Measurements from ENCODE around the gene SH2D7.
A peak's percentile ranks its signal among the peaks of the same experiment; 100 is the strongest.

The SH2D7 gene

GRCh38 chr15:78054518-78054917, 37.8 kb upstream of the SH2D7 start:
- peaks cover 82% of the 10 kb centered on the region for H3K79me2 ChIP-seq (ENCODE audit: insufficient read depth, low read length)

GRCh38 chr15:78054966-78055365, 37.4 kb upstream of the SH2D7 start:
- Histone ChIP-seq H3K9me3 (ENCODE audit: insufficient read depth, low read depth, low read length) (no peaks in the 10 kb centered on the region), H3K27me3 (ENCODE audit: insufficient read depth, low read length, poor library complexity, severe bottlenecking) (no peaks in the 10 kb centered on the region), H3K36me3 (ENCODE audit: insufficient read depth, low read length) (peaks cover 25% of the 10 kb centered on the region; the same call in 1 of the 2 replicates), H3K4me1 (ENCODE audit: insufficient read depth, low read length, poor library complexity, severe bottlenecking) (peaks cover 96% of the 10 kb centered on the region), H3F3A (ENCODE audit: low read depth) (peaks cover 24% of the 10 kb centered on the region), H3K4me2 (ENCODE audit: low read depth, low read length, poor library complexity, severe bottlenecking) (no peak overlapping the region), H3K9ac (ENCODE audit: low read depth, low read length, poor library complexity, severe bottlenecking) (peak overlapping the region; percentile 57), H4K20me1 (ENCODE audit: insufficient read depth, low read length, poor library complexity, severe bottlenecking) (peaks cover 12% of the 10 kb centered on the region), H3K79me2 (ENCODE audit: insufficient read depth, low read length) (peaks cover 83% of the 10 kb centered on the region), H3K9me2 (replicated peaks; ENCODE audit: low read depth, low read length) (no peaks in the 10 kb centered on the region), H3K4me3 (ENCODE audit: low read length, poor library complexity, severe bottlenecking) (no peak overlapping the region), H2AFZ (ENCODE audit: low read length) (no peak overlapping the region)
- TF ChIP-seq CTCF (conservative IDR thresholded peaks at IDR 0.05; ENCODE audit: low read length) (no peak), EZH2phosphoT487 (IDR thresholded peaks at IDR 0.05; ENCODE audit: borderline replicate concordance) (no peak)

More at GRCh38 chr15:78054518-78054917, 37.8 kb upstream of the SH2D7 start:
- H3F3A ChIP-seq (ENCODE audit: low read depth), result peaks cover 29% of the 10 kb centered on the region
- TF ChIP-seq EZH2phosphoT487 (IDR thresholded peaks at IDR 0.05; ENCODE audit: borderline replicate concordance) (no peak), CTCF (conservative IDR thresholded peaks at IDR 0.05; ENCODE audit: low read length) (no peak)
- no peaks in the 10 kb centered on the region for H3K9me3 ChIP-seq (ENCODE audit: insufficient read depth, low read depth, low read length)
- H3K9me2 ChIP-seq (replicated peaks; ENCODE audit: low read depth, low read length), result no peaks in the 10 kb centered on the region
- H2AFZ ChIP-seq (ENCODE audit: low read length), result no peak overlapping the region
- H3K4me3 ChIP-seq (ENCODE audit: low read length, poor library complexity, severe bottlenecking), result no peak overlapping the region
- peaks cover 25% of the 10 kb centered on the region; the same call in 1 of the 2 replicates for H3K36me3 ChIP-seq (ENCODE audit: insufficient read depth, low read length)
- H3K27me3 ChIP-seq (ENCODE audit: insufficient read depth, low read length, poor library complexity, severe bottlenecking), result no peaks in the 10 kb centered on the region
- no peak overlapping the region for H3K4me2 ChIP-seq (ENCODE audit: low read depth, low read length, poor library complexity, severe bottlenecking)
- H4K20me1 ChIP-seq (ENCODE audit: insufficient read depth, low read length, poor library complexity, severe bottlenecking), result peaks cover 9% of the 10 kb centered on the region
- no peak overlapping the region for H3K9ac ChIP-seq (ENCODE audit: low read depth, low read length, poor library complexity, severe bottlenecking)
- peaks cover 96% of the 10 kb centered on the region for H3K4me1 ChIP-seq (ENCODE audit: insufficient read depth, low read length, poor library complexity, severe bottlenecking)

GRCh38 chr15:78055919-78056713, 36.2 kb upstream of the SH2D7 start:
- Histone ChIP-seq H3K27me3 (ENCODE audit: insufficient read depth, low read length, poor library complexity, severe bottlenecking) (no peaks in the 10 kb centered on the region), H2AFZ (ENCODE audit: low read length) (no peak overlapping the region), H3K36me3 (ENCODE audit: insufficient read depth, low read length) (peaks cover 25% of the 10 kb centered on the region; the same call in 1 of the 2 replicates), H3K79me2 (ENCODE audit: insufficient read depth, low read length) (peaks cover 95% of the 10 kb centered on the region), H3K4me1 (ENCODE audit: insufficient read depth, low read length, poor library complexity, severe bottlenecking) (peaks cover 90% of the 10 kb centered on the region), H3K9me3 (ENCODE audit: insufficient read depth, low read depth, low read length) (no peaks in the 10 kb centered on the region), H3K9ac (ENCODE audit: low read depth, low read length, poor library complexity, severe bottlenecking) (peak overlapping the region; percentile 57), H4K20me1 (ENCODE audit: insufficient read depth, low read length, poor library complexity, severe bottlenecking) (peaks cover 18% of the 10 kb centered on the region), H3K9me2 (replicated peaks; ENCODE audit: low read depth, low read length) (no peaks in the 10 kb centered on the region), H3F3A (ENCODE audit: low read depth) (peaks cover 14% of the 10 kb centered on the region), H3K4me3 (ENCODE audit: low read length, poor library complexity, severe bottlenecking) (peak overlapping the region; percentile 1), H3K4me2 (ENCODE audit: low read depth, low read length, poor library complexity, severe bottlenecking) (peak overlapping the region; percentile 58)
- TF ChIP-seq EZH2phosphoT487 (IDR thresholded peaks at IDR 0.05; ENCODE audit: borderline replicate concordance) (no peak), CTCF (conservative IDR thresholded peaks at IDR 0.05; ENCODE audit: low read length) (no peak)
